GM21447 (cell line): ENCODE results near the gene SYT15.
"Not testable (repeated sequence)": the region's sequence is repeated elsewhere in the genome, so short reads cannot be mapped to it uniquely, and the experiment has no call there.

Source experiments
- ATAC-seq: cut with Tn5 transposase; IDR thresholded peaks from one replicate; pipeline ENCODE4 v1.9.1; 2021; ENCODE audit not compliant: unreplicated experiment

SYT15 gene

GRCh38 chr10:46585246-46585645 is 6.3 kb downstream of the SYT15 start:
- ATAC-seq = not testable (repeated sequence)

GRCh38 chr10:46587546-46587945 is 8.6 kb downstream of the SYT15 start:
- not testable (repeated sequence) for ATAC-seq

DNA sequence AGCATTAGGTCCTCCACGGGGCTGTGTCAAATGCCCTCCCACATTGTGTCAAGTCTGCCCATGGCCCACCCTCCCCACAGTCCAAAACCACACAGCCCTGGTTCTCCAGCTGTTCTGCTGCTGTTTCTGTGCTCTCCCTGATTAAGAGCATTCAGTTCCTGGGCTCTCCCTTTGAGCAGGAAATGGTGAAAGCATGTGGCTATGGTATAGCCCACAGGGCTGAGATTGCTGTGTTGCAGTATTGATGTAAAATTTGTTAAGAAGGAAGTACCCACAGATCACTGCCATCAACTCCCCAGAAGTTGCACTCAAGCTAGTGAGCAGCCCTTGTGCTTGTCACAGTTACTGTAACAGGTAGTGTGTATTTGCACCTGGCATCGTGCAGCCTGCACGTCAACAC is 9.3 kb downstream of the SYT15 start:
- not testable (repeated sequence) for ATAC-seq

GRCh38 chr10:46589589-46589988 is 10.7 kb downstream of the SYT15 start:
- ATAC-seq = not testable (repeated sequence)

- ATAC-seq = not testable (repeated sequence)
Observed at GRCh38 chr10:46591053-46591452, 12.1 kb downstream of the SYT15 start.

- not testable (repeated sequence) for ATAC-seq
Observed at GRCh38 chr10:46593307-46593706, 14.4 kb downstream of the SYT15 start.

GRCh38 chr10:46594453-46595063 is 15.6 kb downstream of the SYT15 start:
- not testable (repeated sequence) for ATAC-seq

DNA sequence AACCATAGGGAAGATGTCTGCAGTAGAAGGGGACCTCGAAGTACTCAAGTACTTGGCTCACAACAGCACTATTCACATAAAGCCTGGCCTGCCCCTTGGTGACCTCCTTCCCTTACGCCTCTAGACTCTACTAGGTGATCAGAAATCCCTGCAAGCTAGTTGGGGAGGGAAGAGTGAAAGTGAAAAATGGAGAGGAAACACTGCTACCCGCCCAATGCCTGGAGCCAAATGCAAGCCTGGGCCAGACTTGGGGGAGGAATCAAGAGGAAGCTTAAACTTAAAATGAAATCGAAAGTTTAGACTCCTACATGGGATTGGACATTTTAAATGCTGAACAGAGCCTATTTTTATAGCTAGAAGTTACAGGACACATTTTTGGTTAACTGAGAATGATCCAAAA is 17.6 kb downstream of the SYT15 start:
- not testable (repeated sequence) for ATAC-seq

DNA sequence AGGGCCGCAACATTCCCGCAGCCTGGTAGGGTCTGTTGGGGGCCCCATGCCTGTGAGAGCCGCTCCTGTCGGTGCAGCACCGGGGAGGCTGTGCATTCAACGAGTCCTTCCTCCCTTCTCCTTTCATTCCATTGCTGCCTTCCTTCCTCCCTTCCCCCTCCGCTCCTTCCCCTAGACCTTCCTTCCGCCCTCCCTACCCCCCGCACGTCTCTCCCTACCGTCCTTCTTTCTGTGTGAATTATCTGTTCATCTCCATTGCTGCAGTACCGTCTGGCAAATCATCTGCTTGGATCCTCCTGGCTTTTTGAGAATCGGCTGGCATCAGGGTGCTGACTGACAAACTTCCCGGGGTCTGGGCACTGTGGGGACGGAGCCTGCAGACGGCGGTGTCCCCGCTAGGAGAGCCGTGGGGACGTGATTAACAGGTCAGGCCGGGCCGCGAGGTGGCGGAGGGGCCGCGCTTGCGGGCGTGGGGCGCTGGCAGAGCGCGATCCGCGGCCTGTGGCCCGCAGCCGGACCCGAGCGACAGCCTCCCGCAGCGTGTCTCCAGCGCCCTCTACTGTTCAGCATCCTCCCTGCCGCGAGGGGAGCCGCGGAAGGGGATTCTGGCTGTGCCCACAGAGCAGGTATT is 18.8 kb downstream of the SYT15 start:
- ATAC-seq = not testable (repeated sequence)

GRCh38 chr10:46600516-46600915 is 21.6 kb downstream of the SYT15 start:
- ATAC-seq = peak; percentile 65

- not testable (repeated sequence) for ATAC-seq
Observed at GRCh38 chr10:46615540-46615939, 36.6 kb downstream of the SYT15 start.

DNA sequence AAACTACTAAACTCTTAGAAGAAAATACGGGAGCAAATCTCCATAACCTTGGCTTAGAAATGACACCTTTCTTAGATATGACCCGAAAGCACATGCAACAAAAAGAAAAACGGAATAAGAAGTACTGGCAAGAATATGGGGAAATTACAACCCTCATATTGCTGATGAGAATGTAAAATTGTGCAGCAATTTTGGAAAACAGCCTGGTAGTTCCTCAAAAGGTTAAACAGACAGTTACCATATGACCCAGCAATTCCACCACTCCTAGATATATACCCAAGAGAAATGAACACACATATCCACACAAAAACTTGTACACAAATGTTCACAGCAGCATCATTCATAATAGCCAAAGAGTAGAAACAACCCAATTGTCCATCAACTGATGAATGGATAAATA is 37.3 kb downstream of the SYT15 start:
- ATAC-seq = not testable (repeated sequence)

GRCh38 chr10:46617134-46617533 is 38.2 kb downstream of the SYT15 start:
- ATAC-seq = not testable (repeated sequence)

- ATAC-seq = not testable (repeated sequence)
Observed at GRCh38 chr10:46617913-46618312, 39.0 kb downstream of the SYT15 start.

GRCh38 chr10:46623899-46624654 is 45.1 kb downstream of the SYT15 start:
- not testable (repeated sequence) for ATAC-seq

DNA sequence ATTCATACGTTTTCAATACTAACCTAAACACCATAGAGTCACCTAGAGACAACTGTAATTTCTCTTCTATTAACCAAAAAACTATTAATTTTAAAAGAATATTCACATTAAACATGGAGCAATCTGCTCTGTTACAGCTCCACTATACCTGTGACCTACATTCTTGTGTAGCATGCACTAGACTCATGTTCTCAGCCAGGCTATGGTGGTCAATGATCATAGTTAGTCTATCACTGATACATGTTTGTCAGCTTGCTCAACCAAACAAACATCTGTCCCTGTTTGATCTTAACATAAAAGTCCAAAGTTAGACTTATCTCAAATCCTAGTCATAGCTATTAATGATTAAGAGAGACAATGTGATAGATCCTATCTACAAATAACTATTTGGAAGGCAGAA is 50.9 kb downstream of the SYT15 start:
- ATAC-seq = not testable (repeated sequence)

DNA sequence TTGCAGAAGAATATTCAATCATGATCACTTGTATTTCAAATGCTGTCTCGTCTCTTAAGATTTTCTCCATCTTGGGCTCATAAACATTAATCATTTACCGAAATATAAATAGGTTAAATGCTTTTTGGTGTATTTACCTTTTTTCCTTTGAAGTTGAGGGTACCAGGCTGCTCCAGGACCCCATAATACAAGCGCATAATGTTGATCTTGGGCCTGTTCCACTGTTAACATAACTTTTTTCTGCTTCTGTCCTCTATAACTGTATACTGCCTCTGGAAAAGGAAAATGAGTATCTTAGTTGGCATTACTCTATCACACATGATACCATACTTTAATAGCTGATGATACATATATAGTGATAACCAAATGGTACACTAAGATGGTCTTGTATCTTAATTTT is 51.9 kb downstream of the SYT15 start:
- not testable (repeated sequence) for ATAC-seq

- not testable (repeated sequence) for ATAC-seq
Observed at GRCh38 chr10:46631683-46632082, 52.8 kb downstream of the SYT15 start.

GRCh38 chr10:46634698-46635097 is 55.8 kb downstream of the SYT15 start:
- ATAC-seq = not testable (repeated sequence)

DNA sequence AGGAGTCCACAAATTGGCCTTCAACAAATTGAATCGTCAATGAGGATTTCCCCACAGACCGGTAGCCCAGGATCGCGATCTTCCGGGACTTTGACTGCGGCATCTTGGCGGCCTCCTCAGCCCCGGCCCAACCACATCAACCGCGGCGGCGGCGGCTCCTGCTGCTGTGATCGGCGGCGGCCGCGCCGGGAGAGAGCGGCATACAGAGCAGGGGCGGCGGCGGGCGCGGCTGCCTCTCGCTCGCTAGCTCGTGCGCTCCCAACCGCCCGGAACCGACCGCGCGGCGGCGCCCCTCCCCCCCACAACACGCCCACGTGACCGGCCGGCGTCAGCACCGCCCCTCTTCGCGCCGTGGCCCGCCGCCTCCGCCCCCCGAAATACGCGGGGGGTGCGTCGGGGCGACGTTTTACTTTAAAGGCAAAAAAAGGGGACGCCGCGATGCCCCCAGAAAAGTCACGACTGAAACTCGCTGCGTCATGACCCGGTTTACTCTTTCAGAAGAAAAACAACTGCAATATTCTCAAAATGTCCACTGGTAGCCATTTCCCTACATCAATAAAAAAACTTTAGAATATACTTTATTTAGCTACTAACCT is 56.5 kb downstream of the SYT15 start:
- not testable (repeated sequence) for ATAC-seq

DNA sequence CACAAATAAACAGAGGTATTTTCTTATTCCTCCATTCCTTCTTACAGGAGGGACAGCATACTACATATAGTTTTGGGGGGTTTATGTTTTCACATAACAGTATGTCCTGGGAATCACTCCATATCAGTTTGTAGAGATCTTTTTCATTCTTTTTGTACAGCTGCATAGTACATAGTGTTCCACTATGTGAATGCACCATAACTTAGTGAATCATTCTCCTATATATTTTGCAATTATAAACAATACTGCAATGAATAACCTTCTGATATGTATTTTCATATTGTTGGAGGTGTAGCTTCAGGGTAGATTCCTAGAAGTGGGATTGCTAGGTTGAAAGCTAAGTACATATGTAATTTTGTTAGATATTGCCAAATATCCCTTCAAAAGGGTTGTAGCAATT is 61.1 kb downstream of the SYT15 start:
- not testable (repeated sequence) for ATAC-seq
